A673 (cell line): Measurements from ENCODE around the gene COBLL1. TPM values are rescaled to one million over a fixed set of nuclear protein-coding genes. Genes with fewer than 3 reads are reported as not detected.
"Not testable (repeated sequence)": the region's sequence is repeated elsewhere in the genome, so short reads cannot be mapped to it uniquely, and the experiment has no call there.

Experiments used
- BruUV-seq: library from RNA; stranded (reverse); fragments of 400-500 nt; replicated peaks from 2 replicates; lab custom pipeline; 2021; lab: Mats Ljungman, UMichigan
- CTCF ChIA-PET: fragments of 300-600 bp; sonication (Branson Sonifier 250); formaldehyde crosslinking; loops from one replicate; lab custom pipeline; 2022; ENCODE audit warnings: antibody characterized with exemption; lab: Charles Lee
- POLR2A ChIA-PET: fragments of 300-600 bp; sonication (Branson Sonifier 250); formaldehyde crosslinking; loops from one replicate; lab custom pipeline; 2022; ENCODE audit warnings: antibody characterized with exemption; ENCODE audit not compliant: low non-redundant PET; lab: Charles Lee
- DNase-seq: peaks from one replicate; pipeline ENCODE4 v3.0.0-alpha.2; 2015; ENCODE audit warnings: low spot score
- H3K27ac ChIP-seq: fragments of 200-600 bp; sonication (generic); 2 replicates; pipeline ENCODE4 v1.5.1; 2016; ENCODE audit warnings: mixed run types, low read depth, mild to moderate bottlenecking, mixed read lengths, antibody characterized with exemption, low read length; ENCODE audit not compliant: poor library complexity, severe bottlenecking
- H3K27me3 ChIP-seq: fragments of 200-600 bp; sonication (generic); replicated peaks from 2 replicates; pipeline ENCODE4 v1.6.1; 2017; ENCODE audit warnings: mixed run types, low read depth, mild to moderate bottlenecking, mixed read lengths, antibody characterized with exemption, low read length; ENCODE audit not compliant: insufficient read depth, poor library complexity
- H3K36me3 ChIP-seq: fragments of 200-600 bp; sonication (generic); 2 replicates; pipeline ENCODE4 v1.6.1; 2016; ENCODE audit warnings: mixed run types, mild to moderate bottlenecking, mixed read lengths, antibody characterized with exemption, low read length; ENCODE audit not compliant: insufficient read depth, poor library complexity, severe bottlenecking
- H3K4me1 ChIP-seq: fragments of 200-600 bp; sonication (generic); 2 replicates; pipeline ENCODE4 v1.6.1; 2017; ENCODE audit warnings: mixed run types, mild to moderate bottlenecking, mixed read lengths, antibody characterized with exemption, low read length; ENCODE audit not compliant: insufficient read depth, poor library complexity, severe bottlenecking
- H3K4me3 ChIP-seq: fragments of 200-600 bp; sonication (generic); 2 replicates; pipeline ENCODE4 v1.5.1; 2016; ENCODE audit warnings: low read depth, mixed run types, mild to moderate bottlenecking, mixed read lengths, low read length; ENCODE audit not compliant: poor library complexity, severe bottlenecking
- H3K9me3 ChIP-seq: fragments of 200-600 bp; sonication (generic); 2 replicates; pipeline ENCODE4 v1.6.1; 2016; ENCODE audit warnings: mixed run types, low read depth, mild to moderate bottlenecking, mixed read lengths, antibody characterized with exemption, low read length; ENCODE audit not compliant: poor library complexity, severe bottlenecking
- CTCF ChIP-seq: fragments of 300-800, 200-600 bp; sonication (generic); conservative IDR thresholded peaks from 2 replicates; pipeline ENCODE4 v1.5.1; 2017; ENCODE audit warnings: low read depth, mild to moderate bottlenecking, antibody characterized with exemption, low read length, moderate library complexity, mixed read lengths
- EZH2 ChIP-seq: fragments of 200-600 bp; sonication (generic); IDR thresholded peaks from 2 replicates; pipeline ENCODE4 v1.6.1; 2017; ENCODE audit warnings: borderline replicate concordance, low read depth, mild to moderate bottlenecking, mixed read lengths, antibody characterized with exemption, low read length; ENCODE audit not compliant: poor library complexity, severe bottlenecking
- intact Hi-C: fragments of 100-400 bp; cut with micrococcal nuclease; formaldehyde crosslinking; loops from one replicate; pipeline ENCODE4 v1.10.0; 2022; ENCODE audit not compliant: unreplicated experiment
- total RNA-seq: library from RNA; stranded (reverse); gene quantifications from 2 replicates; pipeline ENCODE4 v1.2.3, GENCODE V29; 2021

Gene COBLL1
- total RNA-seq, 1 experiment from 2014 or later: 6.6 TPM

GRCh38 chr2:164860694-164861042 is 19.0 kb upstream of the COBLL1 start:
- H3K4me1 ChIP-seq: peaks cover 6% of the 10 kb centered on the region
- BruUV-seq: no TSS peak
- no peaks in the 10 kb centered on the region for H3K9me3 ChIP-seq
- CTCF ChIA-PET: no interaction called here
- H3K27me3 ChIP-seq: no peaks in the 10 kb centered on the region
- DNase-seq: no peak
- TF ChIP-seq CTCF: no peak
- TF ChIP-seq EZH2: no peak
- intact Hi-C loops: no loop called here
- no peak overlapping the region for H3K4me3 ChIP-seq
- H3K36me3 ChIP-seq: no peaks in the 10 kb centered on the region
- POLR2A ChIA-PET: no interaction called here
- no peak overlapping the region for H3K27ac ChIP-seq

- H3K4me1 ChIP-seq, H3K4me3 ChIP-seq, H3K27ac ChIP-seq, H3K27me3 ChIP-seq, H3K36me3 ChIP-seq, H3K9me3 ChIP-seq, intact Hi-C loops, POLR2A ChIA-PET, DNase-seq, BruUV-seq: not testable (repeated sequence)
- CTCF ChIA-PET: interaction anchor here (1.3 kb wide), 1 partner anchor 18 kb away, joined by 3 read pairs; the partner anchor contains the start of gene COBLL1
These were observed 18.5 kb upstream of the COBLL1 start for GRCh38 chr2:164859906-164860693.

GRCh38 chr2:164859251-164859818 is 17.7 kb upstream of the COBLL1 start:
- H3K4me3 ChIP-seq: no peak overlapping the region
- ChIA-PET POLR2A (no interaction called here), CTCF (interaction anchor here (1.3 kb wide), 1 partner anchor 18 kb away, joined by 3 read pairs; the partner anchor contains the start of gene COBLL1)
- BruUV-seq: no TSS peak
- DNase-seq: no peak
- peaks cover 6% of the 10 kb centered on the region for H3K4me1 ChIP-seq
- no peaks in the 10 kb centered on the region for H3K9me3 ChIP-seq
- no peak overlapping the region for H3K27ac ChIP-seq
- intact Hi-C loops: no loop called here
- no peaks in the 10 kb centered on the region for H3K36me3 ChIP-seq
- no peak for TF ChIP-seq EZH2
- no peak for TF ChIP-seq CTCF
- no peaks in the 10 kb centered on the region for H3K27me3 ChIP-seq
